Limb (tissue), 2 donors: ENCODE measurements around the gene FRMD4A.
"Not testable (repeated sequence)": the region's sequence is repeated elsewhere in the genome, so short reads cannot be mapped to it uniquely, and the experiment has no call there.

Experiments
- DNase-seq, 2 donors: peaks; one replicate each; pipeline ENCODE4 v3.0.0-alpha.2; 2016; ENCODE audit errors: extremely low spot score in 2 of 2

FRMD4A gene

DNA sequence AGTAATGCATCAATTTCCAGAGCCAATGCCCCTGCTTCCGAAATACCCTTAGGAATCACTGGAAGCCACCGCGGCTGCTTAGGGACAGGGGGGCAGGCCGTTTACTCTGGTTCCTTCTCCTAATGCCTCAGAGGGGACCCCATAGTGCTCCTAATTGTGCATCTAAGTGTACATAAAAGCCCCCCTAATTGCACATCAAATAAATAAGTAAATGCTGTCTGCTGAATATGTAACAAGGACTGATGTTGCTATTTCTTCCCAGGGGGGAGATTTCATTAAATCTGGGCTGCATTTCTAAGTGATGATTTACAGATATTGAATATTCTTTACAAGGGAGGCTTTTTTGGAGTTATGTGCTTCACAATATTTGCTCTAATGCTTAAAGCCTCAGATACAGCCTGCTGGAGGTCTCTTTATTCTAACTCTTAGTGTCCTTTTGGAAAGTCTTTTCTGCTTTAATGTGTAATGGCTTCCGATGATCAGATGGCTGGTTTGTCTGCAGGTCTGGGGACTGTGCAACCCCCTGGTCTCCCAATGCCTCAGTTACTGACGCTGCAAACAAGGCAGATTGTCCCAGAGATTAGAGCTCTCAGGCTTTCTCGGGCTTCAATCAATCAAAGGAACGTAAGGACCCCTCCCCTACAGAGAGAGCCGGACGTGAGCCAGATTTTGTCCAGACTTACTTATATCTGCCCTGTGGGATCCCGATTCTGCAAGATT is 601.0 kb downstream of the FRMD4A start:
- DNase-seq = no peak

GRCh38 chr10:13728898-13729535 is 601.7 kb downstream of the FRMD4A start:
- DNase-seq = no peak

- no peak for DNase-seq
Measured at GRCh38 chr10:13725594-13725993, 605.1 kb downstream of the FRMD4A start.

GRCh38 chr10:13724484-13724883 is 606.2 kb downstream of the FRMD4A start:
- DNase-seq = peak in 1 of 2 donors; percentile 67

- DNase-seq = no peak
Measured at GRCh38 chr10:13722747-13723653, 607.7 kb downstream of the FRMD4A start.

GRCh38 chr10:13721486-13721885 is 609.2 kb downstream of the FRMD4A start:
- no peak for DNase-seq

DNA sequence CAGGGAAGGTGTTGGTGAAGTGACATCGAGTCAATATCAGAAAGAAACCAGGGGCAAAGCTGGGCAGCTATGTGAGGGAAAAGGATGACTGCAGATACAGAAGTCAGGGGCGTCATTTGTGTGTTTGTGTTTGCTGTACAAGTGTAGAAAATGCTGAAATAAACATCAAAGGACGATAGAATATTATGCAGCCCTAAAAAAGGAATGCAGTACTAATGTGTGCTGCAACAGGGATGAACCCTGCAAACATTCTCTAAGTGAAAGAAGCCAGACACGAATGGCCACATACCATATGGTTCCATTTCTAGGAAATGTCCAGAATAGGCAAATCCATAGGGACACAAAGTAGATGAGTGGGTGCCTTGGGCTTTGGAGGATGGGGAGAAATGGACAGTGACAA is 610.0 kb downstream of the FRMD4A start:
- no peak for DNase-seq

DNA sequence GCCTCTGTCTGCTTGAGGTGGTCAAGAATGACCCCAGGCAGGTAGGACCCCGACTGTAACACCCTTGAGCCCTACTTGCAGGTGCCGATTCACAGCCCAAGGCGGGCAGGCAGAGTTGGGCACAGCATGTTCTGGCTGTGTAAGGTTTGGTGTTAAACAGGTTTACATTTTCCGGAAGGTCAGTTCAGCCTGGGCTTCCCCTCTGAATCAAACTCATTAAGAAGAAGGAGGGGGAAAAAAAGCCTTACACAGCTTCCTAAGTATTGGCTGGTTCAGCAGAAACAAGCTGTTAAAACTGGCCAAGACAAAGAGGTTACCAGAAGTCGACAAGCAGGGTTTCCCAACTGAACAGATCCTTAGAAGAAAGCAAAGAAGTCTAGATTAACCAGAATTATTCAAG is 611.3 kb downstream of the FRMD4A start:
- DNase-seq = no peak

- no peak for DNase-seq
Measured at GRCh38 chr10:13718820-13719219, 611.9 kb downstream of the FRMD4A start.

DNA sequence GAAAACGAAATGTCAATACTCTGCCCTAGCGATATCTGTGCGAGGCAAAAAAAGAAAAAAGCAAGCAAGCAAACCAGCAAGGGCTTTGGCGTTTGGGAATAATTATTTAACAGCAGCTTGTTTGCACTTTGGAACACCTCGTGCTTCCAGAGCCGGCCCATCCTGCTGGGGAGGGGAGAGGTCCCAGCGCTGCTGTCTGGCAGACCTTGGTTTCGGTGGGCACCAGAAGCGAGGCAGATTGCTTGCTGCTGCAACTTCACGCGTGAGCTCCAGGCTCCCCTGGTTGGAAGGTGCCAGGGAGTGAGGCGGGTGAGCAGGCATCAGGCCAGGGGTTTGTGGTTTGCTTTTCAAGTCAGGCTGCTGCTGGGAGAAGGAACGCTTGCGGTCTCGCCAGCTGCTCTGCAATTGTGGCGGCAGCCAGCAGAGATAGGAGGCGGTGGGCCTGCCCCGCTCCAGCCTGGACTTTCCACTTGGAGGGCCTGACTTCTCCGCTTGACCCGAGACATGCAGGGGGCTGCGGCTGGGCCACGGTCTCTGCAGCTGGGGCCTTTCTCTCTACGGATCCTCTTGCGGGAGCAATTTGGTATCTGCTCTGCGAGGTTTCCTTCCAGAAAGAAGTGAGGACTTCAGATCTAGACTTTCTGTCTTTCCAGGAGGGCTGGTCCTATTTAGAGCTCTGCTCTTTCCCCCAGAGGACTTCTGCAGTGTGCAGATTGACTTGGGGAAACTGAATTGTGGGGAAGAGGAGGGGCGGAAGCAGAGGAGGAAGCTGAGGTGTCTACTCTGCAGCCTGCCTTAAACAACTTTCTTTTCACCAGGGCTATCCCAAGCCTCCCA is 612.6 kb downstream of the FRMD4A start:
- peak; percentile 72 to 78 for DNase-seq

DNA sequence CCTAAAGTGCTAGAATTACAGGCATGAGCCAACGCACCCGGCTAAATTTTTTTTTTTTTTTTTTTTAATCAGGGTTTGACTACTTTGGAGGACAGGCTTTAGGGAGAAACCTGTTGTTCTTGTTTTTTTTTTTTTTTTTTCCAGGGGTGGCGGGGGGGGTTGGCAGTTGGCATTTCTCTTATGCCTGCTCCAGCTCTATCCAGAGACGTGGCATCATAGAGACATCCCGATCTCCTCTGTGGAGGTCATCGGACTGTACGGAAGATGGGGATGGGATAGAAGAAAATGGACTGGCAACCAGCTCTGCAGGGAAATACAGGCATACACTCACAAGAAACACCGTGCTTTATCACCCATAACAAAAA is 613.2 kb downstream of the FRMD4A start:
- no peak for DNase-seq

GRCh38 chr10:13716081-13717071 is 614.3 kb downstream of the FRMD4A start:
- DNase-seq = no peak

GRCh38 chr10:13715596-13715995 is 615.1 kb downstream of the FRMD4A start:
- DNase-seq = not testable (repeated sequence)

GRCh38 chr10:13715100-13715499 is 615.6 kb downstream of the FRMD4A start:
- DNase-seq = no peak

GRCh38 chr10:13712837-13713581 is 617.7 kb downstream of the FRMD4A start:
- DNase-seq = no peak

DNA sequence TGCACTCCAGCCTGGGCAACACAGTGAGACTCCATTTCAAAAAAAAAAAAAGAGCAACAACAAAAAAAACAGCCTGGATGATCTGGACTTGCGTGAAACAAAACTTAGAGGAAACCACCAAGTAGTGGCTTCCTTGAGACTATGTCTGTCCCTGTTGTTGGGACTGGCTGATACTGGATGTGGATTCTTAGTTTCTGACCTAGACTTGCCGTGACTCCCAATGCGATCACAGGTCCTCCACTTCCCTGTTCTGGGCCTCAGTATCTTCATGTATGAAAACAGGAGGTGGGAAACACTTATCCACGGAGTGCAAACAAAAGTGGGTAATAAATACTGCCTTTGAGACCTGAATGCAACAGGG is 618.3 kb downstream of the FRMD4A start:
- no peak for DNase-seq

DNA sequence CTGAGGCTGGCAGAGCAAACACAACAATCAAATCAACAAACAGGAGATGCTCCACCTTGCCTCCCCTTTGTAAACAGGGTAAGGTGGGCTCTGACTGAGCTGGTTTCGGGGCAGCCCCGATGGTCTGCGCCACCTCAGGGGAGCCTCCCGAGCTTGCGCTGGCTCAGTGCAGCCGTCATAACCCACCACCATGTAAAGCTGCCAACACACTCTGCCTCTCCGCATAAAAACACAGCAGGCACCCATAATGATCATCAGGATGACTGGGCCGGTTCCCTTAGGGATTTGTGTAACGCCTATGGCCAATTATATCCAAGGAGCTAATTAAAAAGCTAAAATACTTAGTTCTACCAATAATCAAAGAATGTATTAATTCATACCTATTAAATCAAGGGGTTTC is 619.4 kb downstream of the FRMD4A start:
- no peak for DNase-seq

DNA sequence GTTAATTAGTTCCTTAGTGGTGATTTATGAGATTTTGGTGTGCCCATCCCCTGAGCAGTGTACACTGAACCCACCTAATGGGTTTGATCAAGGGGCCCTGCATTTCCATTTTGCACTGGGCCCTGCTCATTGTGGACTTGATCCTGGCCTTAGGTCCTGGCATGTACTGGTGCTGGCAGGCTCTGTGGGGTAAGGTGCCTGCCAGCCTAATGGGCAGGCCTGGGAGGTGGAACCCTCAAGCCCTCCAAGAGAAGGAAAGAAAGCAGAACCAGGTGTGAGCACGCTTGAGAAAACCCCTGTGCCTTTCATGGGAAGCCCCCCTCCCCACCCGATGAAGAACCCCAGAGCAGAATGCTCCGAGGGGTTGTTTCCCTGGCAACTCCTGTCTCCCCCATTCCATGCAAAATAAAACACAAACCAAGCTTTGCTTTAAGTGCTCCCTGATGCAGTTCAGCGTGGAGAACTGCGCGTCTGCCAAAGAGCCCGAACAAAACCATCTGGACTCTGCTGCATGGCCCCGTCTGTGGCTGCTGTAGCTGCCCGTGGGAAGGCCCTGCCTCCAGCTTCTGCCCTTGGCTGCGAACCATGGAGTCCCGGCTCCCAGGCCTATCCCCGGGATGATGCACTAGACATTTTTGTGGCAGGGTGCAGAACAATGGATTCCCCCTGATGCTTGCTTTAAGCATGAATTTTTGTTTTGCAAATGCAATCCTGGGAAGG is 620.6 kb downstream of the FRMD4A start:
- peak; percentile 64 to 68 for DNase-seq
